Fibroblast of skin of right biceps (primary cell): Measurements from ENCODE around the gene ANXA2.
A peak's percentile ranks its signal among the peaks of the same experiment; 100 is the strongest.
"Not testable (repeated sequence)": the region's sequence is repeated elsewhere in the genome, so short reads cannot be mapped to it uniquely, and the experiment has no call there.

ENCODE experiments used
- DNase-seq: peaks from one replicate; pipeline ENCODE4 v3.0.0-alpha.2; 2013

ANXA2 gene

DNA sequence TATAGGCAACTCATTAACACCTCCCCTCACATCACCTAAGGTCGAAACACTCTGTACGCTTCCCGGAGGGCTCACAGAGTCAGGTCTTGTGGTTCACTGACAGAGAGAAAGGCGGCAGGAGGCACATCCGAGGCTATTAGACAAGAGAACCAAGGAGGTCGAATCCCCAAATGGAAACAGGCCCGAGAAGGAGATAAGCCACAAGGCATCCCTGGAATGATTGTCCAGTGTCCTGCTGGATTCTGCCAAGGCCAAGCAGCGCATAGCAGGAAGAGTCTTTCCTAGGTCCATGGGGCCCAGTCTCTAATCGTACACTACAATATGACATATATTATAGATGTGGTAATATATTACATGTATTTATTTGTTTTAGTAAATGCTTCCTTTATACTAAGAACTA is 58.5 kb downstream of the ANXA2 start:
- no peak for DNase-seq

DNA sequence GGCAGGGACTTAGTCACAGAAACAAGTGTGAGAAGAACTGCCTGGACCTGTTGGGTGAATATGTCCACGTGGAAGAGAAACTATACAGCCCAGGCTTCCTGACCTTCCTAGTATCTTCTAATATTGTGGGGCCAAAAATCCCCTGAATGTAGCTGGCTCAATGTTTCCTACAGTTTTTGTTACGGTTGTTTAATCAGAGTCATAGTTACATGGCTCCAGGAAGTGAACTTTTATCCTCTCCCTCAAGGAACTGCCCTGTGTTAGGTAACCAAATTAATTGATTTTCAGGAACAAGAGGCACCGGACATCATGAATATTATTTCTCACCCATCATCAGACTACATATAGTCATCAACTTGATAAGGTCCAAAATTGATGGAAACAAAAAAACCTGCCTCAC is 59.0 kb downstream of the ANXA2 start:
- DNase-seq, result no peak

DNA sequence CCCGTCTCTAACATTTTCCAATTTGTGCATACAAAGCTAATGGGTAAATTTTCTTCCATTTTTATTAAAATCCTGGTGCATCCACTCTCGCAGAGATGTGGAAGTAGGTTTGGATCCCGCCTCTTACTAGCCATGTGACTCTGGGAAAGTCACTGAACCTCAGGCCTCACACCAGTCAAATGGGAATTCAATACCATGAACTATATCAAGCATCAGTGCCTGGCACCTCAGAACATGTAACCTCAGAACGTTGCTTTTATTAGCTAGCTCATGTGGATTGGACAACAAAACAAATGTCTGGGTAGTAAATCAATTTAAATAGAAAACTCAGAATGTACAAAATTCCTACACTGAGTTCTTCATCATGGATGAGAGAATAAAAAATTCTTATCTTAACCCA is 60.7 kb downstream of the ANXA2 start:
- DNase-seq, result no peak

DNA sequence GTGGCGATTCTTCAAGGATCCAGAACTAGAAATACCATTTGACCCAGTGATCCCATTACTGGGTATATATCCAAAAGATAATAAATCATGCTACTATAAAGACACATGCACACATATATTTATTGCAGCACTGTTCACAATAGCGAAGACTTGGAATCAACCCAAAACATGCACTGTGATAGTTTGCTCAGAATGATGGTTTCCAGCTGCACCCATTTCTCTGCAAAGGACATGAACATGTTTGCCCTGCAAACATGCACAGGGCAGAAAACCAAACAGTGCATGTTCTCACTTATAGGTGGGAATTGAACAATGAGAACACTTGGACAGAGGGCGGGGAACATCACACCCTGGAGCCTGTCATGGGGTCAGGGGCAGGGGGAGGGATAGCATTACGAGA is 62.5 kb downstream of the ANXA2 start:
- DNase-seq, result not testable (repeated sequence)

DNA sequence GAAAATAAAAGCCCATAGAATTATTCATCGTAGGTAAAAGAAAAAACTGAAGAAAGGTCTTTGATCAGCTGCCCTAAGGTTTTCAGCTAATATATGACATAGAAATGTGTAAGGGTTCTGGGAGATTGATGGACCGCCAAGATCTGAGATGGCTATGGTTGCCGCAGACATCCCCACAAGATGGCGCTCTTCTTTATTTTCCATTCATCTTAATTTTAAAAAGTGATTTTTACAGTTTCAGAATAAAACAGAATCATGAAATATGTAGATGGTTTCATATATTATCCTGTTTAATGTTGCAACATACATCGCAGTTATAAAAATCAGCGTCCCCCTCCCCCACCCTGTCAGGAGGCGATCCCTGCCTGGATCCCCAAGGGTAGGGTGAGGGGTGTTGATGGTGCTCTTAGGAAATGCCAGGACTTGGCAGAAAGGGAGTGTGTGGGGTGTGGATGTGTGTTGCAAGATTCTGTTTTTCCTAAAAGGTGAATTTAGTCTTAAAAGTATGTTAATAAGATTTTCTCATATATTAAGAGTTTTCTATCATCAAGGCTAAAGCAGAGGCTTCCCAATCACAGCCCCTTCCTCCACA is 68.8 kb downstream of the ANXA2 start:
- DNase-seq, result peak; percentile 42

DNA sequence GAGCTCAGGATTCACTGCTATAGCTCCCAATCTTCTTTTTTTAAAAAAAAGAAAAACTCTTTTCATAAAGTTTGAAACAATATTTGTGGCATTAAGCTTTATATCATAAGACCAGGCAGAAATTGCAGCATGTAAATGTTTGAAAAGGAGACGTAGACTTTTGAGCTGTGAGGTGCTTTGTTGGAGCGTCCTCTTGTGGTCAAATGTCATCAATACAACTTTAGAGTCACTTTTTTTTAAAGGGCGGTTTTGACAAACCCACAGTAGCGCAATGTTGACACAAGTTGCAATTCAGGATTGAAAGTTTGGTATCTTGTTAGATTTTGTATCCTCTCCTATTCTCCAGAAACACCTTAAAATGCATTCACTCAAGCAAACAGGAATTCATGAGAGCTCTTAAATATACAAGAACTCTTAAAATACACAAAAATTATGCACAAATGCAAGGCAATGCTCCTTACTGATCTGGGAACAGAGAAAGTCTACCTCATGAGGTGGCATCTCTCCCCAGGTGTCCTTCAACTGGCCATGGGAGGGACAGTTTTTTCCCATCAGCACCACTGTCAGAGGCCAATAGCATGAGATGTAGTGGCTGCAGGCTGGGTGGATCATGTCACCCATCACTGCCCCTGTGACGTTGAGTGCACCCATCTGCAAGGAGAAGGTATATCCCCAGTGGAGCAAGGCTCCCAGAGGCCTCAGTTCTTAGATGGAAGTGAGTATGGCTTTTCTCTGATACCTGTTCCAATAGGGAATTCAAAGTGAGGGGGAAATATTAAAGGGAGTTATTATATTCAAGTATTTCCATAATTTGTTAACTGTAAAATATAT is 70.7 kb downstream of the ANXA2 start:
- peak; percentile 55 for DNase-seq

DNA sequence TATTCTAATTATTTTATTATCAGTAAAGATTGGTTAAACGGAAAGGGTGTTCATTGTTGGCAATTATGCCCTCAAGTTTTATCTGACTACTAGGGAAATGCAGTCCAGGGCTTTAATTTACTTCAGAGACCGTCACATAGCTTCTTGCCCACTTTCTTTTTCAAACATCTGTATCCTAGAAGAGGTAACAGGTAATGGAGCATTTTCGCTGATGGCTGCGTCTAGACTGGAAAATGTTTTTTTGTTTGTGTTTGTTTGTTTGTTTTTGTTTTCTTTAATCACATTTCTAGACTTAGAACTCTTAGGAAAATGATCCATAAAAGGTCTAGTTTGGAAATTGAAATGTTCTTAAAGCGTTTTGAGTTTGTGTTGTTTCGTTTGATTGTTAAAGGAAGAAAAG is 71.4 kb downstream of the ANXA2 start:
- no peak for DNase-seq

DNA sequence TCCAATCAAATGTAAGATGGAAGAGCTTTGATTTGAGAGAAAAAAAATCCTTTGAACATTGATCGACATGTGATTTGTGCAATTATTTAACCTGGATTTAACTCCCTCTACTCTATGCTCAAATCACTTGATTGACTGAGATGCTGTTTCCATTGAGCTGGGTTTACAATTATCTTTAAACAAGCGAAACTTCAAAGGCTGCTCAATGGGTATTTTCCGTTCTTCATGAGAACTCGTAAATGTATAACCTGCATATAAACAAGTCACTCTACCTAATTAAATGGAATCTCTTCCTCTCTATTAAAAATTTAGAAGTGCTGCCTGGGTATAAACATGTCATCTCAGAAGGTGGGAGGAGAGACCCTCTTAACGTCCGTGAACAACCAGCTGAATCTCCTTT is 71.9 kb downstream of the ANXA2 start:
- no peak for DNase-seq

DNA sequence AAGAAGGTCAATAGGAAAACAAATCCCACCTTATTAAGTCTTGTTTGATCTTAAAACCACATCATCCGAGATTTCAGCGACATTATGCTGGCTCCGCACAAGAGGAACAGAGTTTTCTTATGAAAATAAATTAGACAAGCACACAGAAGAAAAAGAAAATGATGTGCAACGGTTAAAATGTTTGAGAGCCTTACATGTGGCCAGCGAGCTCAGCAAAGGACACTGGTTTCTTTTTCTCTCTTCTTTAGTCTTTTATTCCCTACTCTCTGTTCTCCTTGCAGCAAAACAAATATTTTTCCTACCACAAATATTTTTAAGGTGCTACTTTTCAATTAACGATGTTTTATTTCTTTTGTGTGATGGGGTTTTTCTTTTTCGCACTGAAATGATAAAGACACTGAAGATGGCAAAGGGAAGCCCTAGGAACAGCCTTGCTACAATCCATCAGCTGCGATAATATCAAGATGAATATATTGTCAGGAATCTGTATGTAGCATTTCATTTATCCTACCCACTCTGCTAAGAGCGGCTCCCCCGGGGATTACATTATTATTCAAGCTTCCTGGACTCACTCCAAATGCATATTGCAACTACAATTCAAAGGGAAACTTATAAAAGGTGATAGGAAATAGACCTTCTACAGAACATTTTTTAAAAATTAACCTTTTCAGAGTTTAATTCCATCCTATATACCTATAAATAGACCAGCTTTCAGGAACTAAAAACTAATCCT is 72.9 kb downstream of the ANXA2 start:
- peak; percentile 49 for DNase-seq

DNA sequence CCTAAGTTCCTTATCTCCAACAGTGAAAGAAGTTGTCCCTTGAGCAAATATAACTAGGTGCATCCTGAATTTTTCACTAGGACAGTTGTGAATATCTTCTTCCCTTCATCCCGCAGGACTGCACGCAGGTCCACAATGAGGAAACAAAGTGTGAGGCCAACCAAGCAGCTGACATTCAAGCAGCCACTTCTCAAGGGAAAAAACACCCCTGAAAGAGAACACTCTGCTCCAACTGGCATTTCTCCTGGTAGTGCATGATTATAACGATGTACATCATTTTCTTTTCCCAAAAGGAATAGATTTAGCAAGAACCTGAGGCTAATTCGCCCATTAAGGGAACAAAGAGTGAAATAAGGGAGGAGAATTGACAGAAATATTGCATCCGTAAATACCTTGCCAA is 74.5 kb downstream of the ANXA2 start:
- no peak for DNase-seq

DNA sequence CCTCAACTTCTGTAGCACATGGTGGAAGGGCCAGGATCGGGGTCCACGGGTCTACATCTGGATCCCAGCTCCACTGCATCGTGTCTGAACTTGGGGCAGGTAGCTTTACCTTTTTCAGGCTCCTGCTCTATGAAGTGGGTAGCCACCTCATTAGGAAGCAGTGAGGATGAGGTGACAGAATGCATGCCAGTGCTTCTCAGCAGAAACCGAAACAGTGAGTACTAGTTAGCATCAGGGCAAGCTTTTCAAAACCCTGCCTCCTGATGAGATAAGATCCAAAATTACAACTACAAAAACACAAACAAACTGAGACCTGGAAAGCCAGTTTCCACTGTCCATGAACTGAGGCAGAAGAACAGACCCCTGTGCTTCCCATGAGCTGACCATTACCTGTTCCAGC is 77.4 kb downstream of the ANXA2 start:
- DNase-seq, result no peak

DNA sequence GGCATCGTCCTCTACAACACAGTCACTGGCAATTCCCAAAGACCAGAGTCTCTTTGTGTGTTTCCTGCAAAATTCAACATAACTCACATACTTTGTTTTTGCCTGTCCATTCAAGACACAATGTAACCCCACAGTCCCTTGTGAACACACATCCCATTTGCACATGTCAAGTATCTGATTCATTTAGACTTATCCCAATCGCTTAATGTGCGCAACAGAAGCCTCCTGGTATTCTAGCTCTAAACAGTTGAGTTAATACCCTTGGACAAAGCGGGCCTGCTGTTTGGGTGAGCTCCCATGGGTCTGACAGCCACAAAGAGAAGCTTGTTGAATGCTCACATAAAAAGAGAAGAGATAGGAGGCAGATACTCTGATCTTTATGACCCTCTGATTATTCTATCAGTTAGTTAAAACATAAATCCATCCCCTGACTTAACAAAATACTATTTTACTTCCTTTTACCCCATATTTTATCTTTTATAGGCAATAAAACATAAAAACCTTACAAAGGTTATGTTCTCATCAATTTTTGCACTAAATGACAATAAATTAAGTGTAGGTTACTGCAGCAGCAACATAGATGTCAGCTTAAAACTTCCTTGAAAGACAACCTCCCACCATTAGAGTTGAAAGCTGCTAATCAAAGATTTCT is 79.4 kb downstream of the ANXA2 start:
- no peak for DNase-seq

DNA sequence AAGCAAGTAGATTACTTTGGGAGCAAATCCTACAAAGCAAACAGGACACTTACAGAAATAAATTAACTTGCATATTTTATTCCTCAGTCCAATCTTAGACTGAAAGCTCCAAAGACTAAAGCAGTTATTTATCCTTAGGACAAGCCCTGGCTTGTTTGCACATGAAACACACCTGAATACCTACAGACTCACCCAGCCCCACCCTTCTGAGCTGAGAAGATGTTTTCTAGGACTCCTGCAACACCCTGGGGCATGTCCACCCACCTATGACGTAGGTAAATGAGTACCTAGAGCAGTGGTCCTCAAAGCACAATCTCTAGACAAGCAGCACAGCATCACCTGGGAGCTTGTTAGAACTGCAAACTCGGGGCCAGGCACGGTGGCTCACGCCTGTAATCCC is 80.8 kb downstream of the ANXA2 start:
- no peak for DNase-seq

DNA sequence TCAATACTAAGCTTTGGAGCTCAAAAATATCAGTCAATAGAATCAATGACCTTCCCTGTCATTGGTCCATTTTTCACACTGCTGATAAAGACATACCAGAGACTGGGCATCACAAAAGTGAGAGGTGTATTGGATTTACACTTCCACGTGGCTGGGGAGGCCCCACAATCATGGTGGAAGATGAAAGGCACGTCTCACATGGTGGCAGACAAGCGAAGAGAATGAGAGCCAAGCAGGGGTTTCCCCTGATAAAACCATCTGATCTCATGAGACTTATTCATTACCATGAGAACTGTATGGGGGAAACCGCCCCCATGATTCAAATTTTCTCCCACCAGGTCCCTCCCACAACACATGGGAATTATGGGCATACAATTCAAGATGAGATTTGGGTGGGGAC is 81.9 kb downstream of the ANXA2 start:
- no peak for DNase-seq

DNA sequence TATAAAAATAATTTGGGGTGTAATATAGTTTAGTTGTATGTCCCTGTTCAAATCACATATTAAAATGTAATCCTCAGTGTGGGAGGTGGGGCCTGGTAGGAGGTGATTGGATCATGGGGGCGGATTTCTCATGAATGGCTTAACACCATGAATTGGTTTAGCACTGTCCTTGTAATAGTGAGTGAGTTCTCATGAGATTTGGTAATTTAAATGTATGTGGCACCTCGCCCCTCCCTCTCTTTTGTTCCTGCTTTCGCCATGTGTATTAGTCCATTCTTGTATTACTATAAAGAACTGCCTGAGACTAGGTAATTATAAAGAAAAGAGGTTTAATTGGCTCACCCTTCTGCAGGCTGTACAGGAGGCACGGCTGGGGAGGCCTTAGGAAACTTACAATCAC is 83.9 kb downstream of the ANXA2 start:
- DNase-seq, result no peak

DNA sequence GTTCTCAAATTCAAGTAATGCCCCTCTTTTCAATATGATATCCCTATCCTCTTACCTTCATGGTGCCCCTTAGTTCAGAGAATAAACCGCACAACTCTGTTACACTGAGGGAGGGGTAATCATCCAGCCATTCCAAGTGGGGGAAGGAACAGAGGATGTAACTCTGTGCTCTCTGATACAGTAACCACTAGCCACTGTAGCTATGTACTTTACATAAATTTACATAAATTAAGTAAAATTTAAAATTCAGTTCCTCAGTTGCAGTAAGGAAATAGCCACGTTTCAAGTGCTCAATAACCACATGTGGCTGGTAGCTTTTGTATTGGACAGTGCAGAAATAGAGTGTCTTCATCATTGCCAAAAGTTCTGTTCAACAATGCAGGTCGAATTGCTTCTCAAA is 90.8 kb downstream of the ANXA2 start:
- DNase-seq, result no peak

DNA sequence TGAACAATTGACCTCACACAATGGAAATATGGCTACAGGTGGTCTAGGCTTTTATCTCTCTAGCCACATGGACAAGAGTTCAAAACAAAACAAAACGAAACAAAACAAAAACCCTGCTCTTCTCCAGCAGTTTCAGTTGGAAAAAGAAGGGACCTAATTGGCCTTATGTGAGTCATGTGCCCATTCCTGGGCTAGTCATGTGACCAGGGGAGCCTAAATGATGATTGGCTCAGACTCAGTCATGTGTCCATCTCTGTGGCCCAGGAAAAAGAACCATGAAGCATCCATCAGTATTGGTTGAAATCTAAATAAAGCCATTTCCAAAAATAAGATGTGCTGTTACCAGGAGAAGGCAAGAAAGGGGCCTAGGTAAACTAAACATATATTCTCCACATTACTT is 96.8 kb downstream of the ANXA2 start:
- peak; percentile 8 for DNase-seq

DNA sequence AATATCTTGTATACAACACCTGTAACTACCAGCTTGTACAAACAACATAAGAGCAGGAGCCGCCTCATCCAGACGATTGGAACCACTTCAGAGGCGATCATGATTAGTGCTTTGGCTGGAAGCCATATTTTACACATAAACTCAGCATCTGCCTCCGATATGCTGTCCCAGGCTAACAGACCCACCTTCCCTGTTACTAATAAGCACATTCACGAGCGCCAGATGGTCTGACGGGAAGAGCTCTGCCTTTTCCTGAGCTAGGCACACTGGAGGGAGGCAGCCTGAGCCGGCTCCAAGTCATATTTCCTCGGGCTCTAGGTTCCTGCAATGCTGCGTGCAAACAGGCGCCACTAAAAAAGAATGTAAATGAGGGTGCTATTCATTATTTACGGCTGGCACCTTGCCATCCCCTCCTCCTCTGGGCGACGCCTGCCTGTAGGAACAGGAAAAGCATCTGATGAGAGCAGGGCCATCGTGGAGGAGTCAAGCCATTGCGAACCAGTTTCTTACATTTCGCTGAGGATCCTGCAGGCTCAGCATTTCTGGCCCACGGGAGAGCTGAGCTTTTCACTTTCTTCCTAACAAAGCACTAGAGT is 98.2 kb downstream of the ANXA2 start:
- peak; percentile 46 for DNase-seq
